A673 (cell line): ENCODE measurements around the gene ZYG11B.
"Not testable (repeated sequence)": the region's sequence is repeated elsewhere in the genome, so short reads cannot be mapped to it uniquely, and the experiment has no call there.

Experiments used
- CTCF ChIP-seq: fragments of 300-800, 200-600 bp; sonication (generic); conservative IDR thresholded peaks from 2 replicates; pipeline ENCODE4 v1.5.1; 2017; ENCODE audit warnings: low read depth, mild to moderate bottlenecking, antibody characterized with exemption, low read length, moderate library complexity, mixed read lengths
- EZH2 ChIP-seq: fragments of 200-600 bp; sonication (generic); IDR thresholded peaks from 2 replicates; pipeline ENCODE4 v1.6.1; 2017; ENCODE audit warnings: borderline replicate concordance, low read depth, mild to moderate bottlenecking, mixed read lengths, antibody characterized with exemption, low read length; ENCODE audit not compliant: poor library complexity, severe bottlenecking

- TF ChIP-seq CTCF, EZH2: not testable (repeated sequence)
Measured at GRCh38 chr1:52693351-52693750, 32.9 kb upstream of the ZYG11B start.
